ENCODE measurements around the gene MCF2L2.

GRCh38 chr3:183359036-183359435 lies 69.4 kb downstream of the MCF2L2 start:
- no peak for TF ChIP-seq EZH2phosphoT487 (IDR thresholded peaks at IDR 0.05; ENCODE audit: insufficient read depth, low read depth)
- no peak for TF ChIP-seq EZH2 (IDR thresholded peaks at IDR 0.05; ENCODE audit: insufficient read depth, poor library complexity, severe bottlenecking)
